GM21619 (cell line): Measurements from ENCODE around the gene PHF12.
"Not testable (repeated sequence)": the region's sequence is repeated elsewhere in the genome, so short reads cannot be mapped to it uniquely, and the experiment has no call there.

Experiments
- ATAC-seq: cut with Tn5 transposase; IDR thresholded peaks from one replicate; pipeline ENCODE4 v1.9.1; 2021; ENCODE audit not compliant: unreplicated experiment

The PHF12 gene

GRCh38 chr17:28885951-28886350 is 65.4 kb downstream of the PHF12 start:
- ATAC-seq, result no peak

DNA sequence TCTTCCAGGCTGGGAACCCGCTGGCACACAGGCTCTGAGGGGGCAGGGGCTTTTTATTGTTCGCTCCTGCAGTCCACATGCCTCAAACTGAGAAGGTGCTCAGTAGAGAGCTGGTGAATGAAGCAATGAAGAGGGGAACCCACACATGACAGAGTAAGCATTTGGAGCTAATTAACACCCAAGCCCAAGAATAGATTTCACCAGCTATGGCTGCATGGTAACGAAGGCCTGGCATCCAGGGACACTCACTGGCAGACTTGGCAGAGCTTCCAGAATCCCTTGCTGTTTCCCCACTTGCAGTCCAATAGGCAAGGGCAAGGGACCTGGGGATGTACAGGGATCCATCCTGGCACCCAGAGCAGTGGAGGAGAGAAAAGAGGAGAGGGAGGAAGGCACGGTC is 66.0 kb downstream of the PHF12 start:
- no peak for ATAC-seq

- ATAC-seq, result no peak
These were observed 67.2 kb downstream of the PHF12 start for GRCh38 chr17:28883967-28884702.

DNA sequence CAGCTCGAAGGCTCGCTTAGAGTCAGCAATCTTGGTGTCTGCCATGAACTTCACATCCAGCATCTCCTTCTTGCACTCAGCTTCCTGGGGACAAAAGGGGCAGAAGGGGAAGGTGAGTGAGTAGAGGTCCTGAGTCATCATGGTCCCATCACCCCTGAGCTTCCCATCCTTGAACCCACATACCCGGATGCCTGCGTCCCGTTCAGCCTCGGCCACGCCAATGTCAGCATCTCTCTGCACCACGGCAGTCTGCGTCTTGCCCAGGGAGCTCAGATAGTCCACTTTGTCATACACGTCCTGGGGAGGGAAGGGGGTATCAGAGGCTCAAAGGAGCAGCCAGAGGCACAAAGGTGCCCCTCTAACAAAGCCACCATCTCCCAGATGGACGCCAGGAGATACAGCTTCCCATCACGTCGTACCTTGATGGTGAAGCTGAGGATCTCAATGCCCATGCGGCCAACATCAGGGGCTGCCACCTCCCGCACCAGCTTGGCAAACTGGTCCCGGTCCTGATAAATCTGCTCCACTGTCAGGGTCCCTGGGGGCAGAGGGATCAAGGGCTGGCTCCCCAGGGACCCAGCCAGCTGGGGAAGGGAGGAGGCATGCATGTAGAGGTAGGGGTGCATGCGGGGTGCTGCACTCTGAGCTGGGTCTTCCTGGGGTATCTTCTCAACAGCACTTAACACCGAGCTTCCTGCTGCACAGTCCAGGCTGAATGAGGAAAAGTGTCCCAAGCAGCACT is 69.0 kb downstream of the PHF12 start:
- no peak for ATAC-seq

DNA sequence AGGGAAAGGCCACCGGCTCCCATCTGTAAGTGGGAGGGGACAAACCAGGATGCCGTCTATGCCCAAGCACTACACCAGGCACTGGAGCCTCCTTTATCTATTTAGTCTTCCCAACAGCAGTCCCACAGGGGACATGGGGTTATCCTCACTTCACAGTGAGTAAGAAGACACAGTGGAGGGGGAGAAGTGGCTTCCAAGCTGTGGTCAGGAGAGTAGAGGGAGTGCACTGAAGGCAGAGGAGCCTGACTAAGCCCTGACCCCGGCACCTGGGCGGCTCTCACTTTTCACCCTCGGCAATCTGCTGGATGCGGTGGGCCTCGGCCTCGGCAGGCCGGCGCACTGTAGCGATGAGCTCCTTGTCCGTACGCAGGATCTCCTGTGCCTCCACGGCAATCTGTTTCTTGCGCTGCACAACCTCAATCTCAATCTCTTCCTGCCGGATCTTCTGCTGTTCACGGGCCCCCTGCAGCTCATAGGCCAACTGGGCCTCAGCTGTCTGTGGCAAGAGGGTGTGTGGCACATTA is 69.7 kb downstream of the PHF12 start:
- ATAC-seq, result no peak

DNA sequence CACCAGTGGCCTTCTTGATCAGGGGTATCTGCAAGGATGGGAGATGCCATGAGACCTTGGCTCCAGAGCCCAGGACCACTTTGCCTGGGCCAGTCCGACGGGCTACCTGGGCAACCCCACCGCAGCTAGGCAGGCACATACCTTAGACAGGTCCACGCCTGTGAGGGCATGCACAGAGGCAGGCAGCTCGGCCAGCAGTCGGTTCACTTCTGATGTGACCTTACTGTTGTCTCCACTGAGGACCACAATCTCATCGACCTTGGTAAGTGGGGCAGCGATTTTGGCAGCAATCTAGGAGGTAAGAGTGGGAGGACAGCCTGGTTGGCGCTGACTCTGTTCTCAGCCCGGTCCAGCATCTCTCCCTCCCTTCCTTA is 70.8 kb downstream of the PHF12 start:
- ATAC-seq, result no peak

- no peak for ATAC-seq
These were observed 71.3 kb downstream of the PHF12 start for GRCh38 chr17:28879886-28880571.

DNA sequence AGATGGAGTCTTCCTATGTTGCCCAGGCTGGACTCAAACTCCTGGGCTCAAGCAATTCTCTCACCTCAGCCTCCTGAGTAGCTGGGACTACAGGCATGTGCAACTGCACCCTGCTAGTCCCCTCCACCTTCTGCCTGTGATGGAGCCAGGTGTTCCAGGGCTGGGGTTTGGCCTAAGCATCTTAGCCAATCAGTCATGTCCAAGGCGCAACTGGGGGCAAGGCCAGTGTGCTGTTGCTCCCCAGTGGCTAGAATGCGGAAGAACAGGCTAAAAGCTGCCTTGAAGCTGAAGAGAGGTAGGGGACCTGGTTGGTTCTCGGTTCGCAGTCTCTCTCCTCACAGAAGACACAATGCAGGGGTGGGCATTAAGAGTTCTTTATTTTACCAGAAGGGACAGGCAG is 72.3 kb downstream of the PHF12 start:
- no peak for ATAC-seq

GRCh38 chr17:28878158-28878910 is 73.0 kb downstream of the PHF12 start:
- no peak for ATAC-seq

GRCh38 chr17:28877150-28877711 is 74.1 kb downstream of the PHF12 start:
- ATAC-seq, result not testable (repeated sequence)

- ATAC-seq, result no peak
These were observed 75.3 kb downstream of the PHF12 start for GRCh38 chr17:28875848-28876550.

- ATAC-seq, result no peak
These were observed 76.6 kb downstream of the PHF12 start for GRCh38 chr17:28874750-28875149.

GRCh38 chr17:28873839-28874238 is 77.5 kb downstream of the PHF12 start:
- ATAC-seq, result no peak

DNA sequence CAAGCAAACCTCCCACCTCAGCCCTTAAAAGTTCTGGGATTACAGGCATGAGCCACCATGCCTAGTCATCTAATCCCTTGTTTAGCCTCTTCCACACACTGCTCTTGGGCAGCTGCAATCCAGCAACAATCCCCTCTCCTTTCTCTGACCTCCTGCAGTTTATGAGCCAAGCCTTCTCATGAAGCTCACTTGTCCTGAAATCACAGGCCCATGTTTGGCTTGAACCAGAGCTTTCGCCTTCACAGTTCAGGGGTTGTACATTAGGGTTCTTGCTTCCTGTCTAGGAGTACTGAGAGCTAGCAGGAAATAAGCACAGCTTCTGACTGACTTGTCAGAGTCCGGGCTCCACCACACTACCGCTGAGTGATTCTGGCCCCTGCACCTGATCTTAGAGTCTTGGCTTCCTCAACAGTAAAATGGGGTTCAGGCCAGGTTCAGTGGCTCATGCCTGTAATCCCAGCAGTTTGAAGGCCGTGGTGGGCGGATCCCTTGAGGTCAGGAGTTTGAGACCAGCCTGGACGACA is 80.2 kb downstream of the PHF12 start:
- ATAC-seq, result peak; percentile 97

GRCh38 chr17:28867276-28867675 is 84.0 kb downstream of the PHF12 start:
- no peak for ATAC-seq

GRCh38 chr17:28865946-28866752 is 85.2 kb downstream of the PHF12 start:
- no peak for ATAC-seq

- no peak for ATAC-seq
These were observed 86.1 kb downstream of the PHF12 start for GRCh38 chr17:28864991-28865849.

GRCh38 chr17:28863953-28864352 is 87.4 kb downstream of the PHF12 start:
- no peak for ATAC-seq
